Right atrium auricular region (tissue), 2 donors: Measurements from ENCODE around the gene ARHGEF9. TPM values are rescaled to one million over a fixed set of nuclear protein-coding genes. Genes with fewer than 3 reads are reported as not detected.
"Not testable (repeated sequence)": the region's sequence is repeated elsewhere in the genome, so short reads cannot be mapped to it uniquely, and the experiment has no call there.

ENCODE experiments used
- DNase-seq: peaks from one replicate; pipeline ENCODE4 v3.0.0-alpha.2; 2019; ENCODE audit warnings: low spot score
- H3K27ac ChIP-seq, 2 donors: fragments of 200-600 bp; sonication (generic); 1 replicate in 1 of 2; 2 replicates in 1 of 2; pipeline ENCODE4 v1.5.1; 2016 to 2019
- H3K27me3 ChIP-seq, 2 donors: fragments of 200-600 bp; sonication (generic); one replicate each; pipeline versions ENCODE4 v1.5.1 to v1.6.0; 2017 to 2019
- H3K36me3 ChIP-seq: fragments of 200-600 bp; sonication (generic); one replicate; pipeline ENCODE4 v1.5.1; 2016
- H3K4me1 ChIP-seq, 2 donors: fragments of 200-600 bp; sonication (generic); one replicate each; pipeline versions ENCODE4 v1.5.1 to v1.6.0; 2017 to 2019
- H3K4me3 ChIP-seq, 2 donors: fragments of 200-600 bp; sonication (generic); 1 replicate in 1 of 2; 2 replicates in 1 of 2; pipeline ENCODE4 v1.5.1; 2017 to 2019; ENCODE audit warnings: mild to moderate bottlenecking in 1 of 2, moderate library complexity in 1 of 2
- H3K9me3 ChIP-seq, 2 donors: fragments of 200-600 bp; sonication (generic); one replicate each; pipeline ENCODE4 v1.5.1; 2019
- CTCF ChIP-seq, 2 donors: fragments of 200-600 bp; sonication (generic); IDR thresholded peaks; one replicate each; pipeline ENCODE4 v1.5.1; 2019; ENCODE audit warnings: antibody characterized with exemption in 2 of 2
- total RNA-seq, 2 donors: library from RNA; depleted of rRNA; stranded (reverse); fragments of >200 nt; gene quantifications; one replicate each; pipeline ENCODE4 v1.1.0, GENCODE V29; 2016

ARHGEF9 gene
- total RNA-seq, 2 donors from 2014 or later = 57.7 to 125 TPM

- Histone ChIP-seq H3K27ac (no peak overlapping the region), H3K27me3 (no peaks in the 10 kb centered on the region), H3K9me3 (no peaks in the 10 kb centered on the region), H3K4me1 (no peaks in the 10 kb centered on the region), H3K4me3 (no peak overlapping the region), H3K36me3 (no peaks in the 10 kb centered on the region)
- no peak for DNase-seq
- no peak for TF ChIP-seq CTCF (IDR thresholded peaks at IDR 0.05)
These were observed 24.2 kb upstream of the ARHGEF9 start for GRCh38 chrX:63809173-63809572.

- not testable (repeated sequence) for H3K4me1 ChIP-seq
These were observed 10.4 kb upstream of the ARHGEF9 start for GRCh38 chrX:63795406-63795805.

GRCh38 chrX:63785708-63786040, 660 bp upstream of the ARHGEF9 start:
- peak overlapping the region; percentile 42 to 49 for H3K4me3 ChIP-seq
- no peaks in the 10 kb centered on the region for H3K9me3 ChIP-seq
- no peak for TF ChIP-seq CTCF (IDR thresholded peaks at IDR 0.05)
- H3K36me3 ChIP-seq = no peaks in the 10 kb centered on the region
- H3K27ac ChIP-seq = no peak overlapping the region
- H3K27me3 ChIP-seq = no peaks in the 10 kb centered on the region
- no peaks in the 10 kb centered on the region for H3K4me1 ChIP-seq
- no peak for DNase-seq

More at GRCh38 chrX:63795406-63795805, 10.4 kb upstream of the ARHGEF9 start:
- not testable (repeated sequence) for DNase-seq, H3K27ac ChIP-seq, H3K36me3 ChIP-seq, H3K27me3 ChIP-seq, H3K9me3 ChIP-seq, H3K4me3 ChIP-seq

- no peaks in the 10 kb centered on the region for H3K9me3 ChIP-seq
- no peaks in the 10 kb centered on the region for H3K27me3 ChIP-seq
- no peak for TF ChIP-seq CTCF (IDR thresholded peaks at IDR 0.05)
- DNase-seq = no peak
- peak overlapping the region; percentile 57 to 75 for H3K27ac ChIP-seq
- H3K36me3 ChIP-seq = no peaks in the 10 kb centered on the region
- H3K4me3 ChIP-seq = peak overlapping the region; percentile 42 to 49
- H3K4me1 ChIP-seq = no peaks in the 10 kb centered on the region
These were observed 590 bp downstream of the ARHGEF9 start for GRCh38 chrX:63784346-63784901.

GRCh38 chrX:63782515-63782914, 2.5 kb downstream of the ARHGEF9 start:
- Histone ChIP-seq H3K9me3 (peaks cover 0 to 10% of the 10 kb centered on the region in 2 donors), H3K4me3 (no peak overlapping the region), H3K4me1 (no peaks in the 10 kb centered on the region), H3K27ac (no peak overlapping the region), H3K27me3 (no peaks in the 10 kb centered on the region), H3K36me3 (no peaks in the 10 kb centered on the region)
- no peak for DNase-seq
- no peak for TF ChIP-seq CTCF (IDR thresholded peaks at IDR 0.05)

GRCh38 chrX:63768760-63769159, 16.3 kb downstream of the ARHGEF9 start:
- no peak for DNase-seq
- Histone ChIP-seq H3K36me3 (no peaks in the 10 kb centered on the region), H3K27ac (no peak overlapping the region), H3K4me3 (no peak overlapping the region), H3K4me1 (no peaks in the 10 kb centered on the region), H3K27me3 (no peaks in the 10 kb centered on the region), H3K9me3 (peaks cover 0 to 31% of the 10 kb centered on the region in 2 donors)
- no peak for TF ChIP-seq CTCF (IDR thresholded peaks at IDR 0.05)
